Adipose tissue (tissue), 3 donors: ENCODE measurements around the gene MS4A14. TPM values are rescaled to one million over a fixed set of nuclear protein-coding genes. Genes with fewer than 3 reads are reported as not detected.
"Not testable (repeated sequence)": the region's sequence is repeated elsewhere in the genome, so short reads cannot be mapped to it uniquely, and the experiment has no call there.

Experiments used
- H3K27ac ChIP-seq: one replicate; pipeline ENCODE4 v1.5.1; 2013; ENCODE audit warnings: low read depth, low read length
- WGBS, 3 donors: extraction: QIAGEN DNeasy Blood & Tissue Kit; methylation state at CpG; one replicate each; pipeline ENCODE4 v1.1.7; 2013; 5-methylcytosine and 5-hydroxymethylcytosine counted together
- polyA plus RNA-seq, 3 donors: library from polyadenylated mRNA; stranded (reverse); fragments of 200-250 nt; gene quantifications; one replicate each; pipeline ENCODE4 v1.2.3, GENCODE V29; 2013
- donor health status: healthy with polysubstance abuse.
- donor health status: Bipolar disorder and iron deficiency.
- donor health status: healthy.

The MS4A14 gene
- polyA plus RNA-seq, 3 donors: 0.05 to 0.52 TPM; not detected in 1

DNA sequence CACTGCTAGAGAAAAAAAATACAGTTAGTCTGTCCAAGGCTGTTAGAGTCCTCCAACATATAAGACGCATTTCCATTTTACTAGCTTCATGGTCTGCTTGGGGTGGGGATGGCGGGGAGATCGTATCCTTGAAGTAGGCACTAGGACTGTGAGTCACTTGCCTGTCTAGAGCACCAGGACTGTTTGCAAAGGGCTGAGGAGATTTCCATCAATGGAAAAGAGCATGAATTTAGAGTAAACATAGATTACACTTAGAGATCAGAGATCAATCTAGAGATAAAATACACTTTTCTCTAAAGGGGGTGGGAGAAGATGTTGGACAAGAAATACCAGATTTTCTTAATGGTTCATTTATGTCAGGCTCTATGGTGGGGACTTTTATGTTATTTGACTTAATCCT is 19.7 kb upstream of the MS4A14 start:
- no peak overlapping the region for H3K27ac ChIP-seq

DNA sequence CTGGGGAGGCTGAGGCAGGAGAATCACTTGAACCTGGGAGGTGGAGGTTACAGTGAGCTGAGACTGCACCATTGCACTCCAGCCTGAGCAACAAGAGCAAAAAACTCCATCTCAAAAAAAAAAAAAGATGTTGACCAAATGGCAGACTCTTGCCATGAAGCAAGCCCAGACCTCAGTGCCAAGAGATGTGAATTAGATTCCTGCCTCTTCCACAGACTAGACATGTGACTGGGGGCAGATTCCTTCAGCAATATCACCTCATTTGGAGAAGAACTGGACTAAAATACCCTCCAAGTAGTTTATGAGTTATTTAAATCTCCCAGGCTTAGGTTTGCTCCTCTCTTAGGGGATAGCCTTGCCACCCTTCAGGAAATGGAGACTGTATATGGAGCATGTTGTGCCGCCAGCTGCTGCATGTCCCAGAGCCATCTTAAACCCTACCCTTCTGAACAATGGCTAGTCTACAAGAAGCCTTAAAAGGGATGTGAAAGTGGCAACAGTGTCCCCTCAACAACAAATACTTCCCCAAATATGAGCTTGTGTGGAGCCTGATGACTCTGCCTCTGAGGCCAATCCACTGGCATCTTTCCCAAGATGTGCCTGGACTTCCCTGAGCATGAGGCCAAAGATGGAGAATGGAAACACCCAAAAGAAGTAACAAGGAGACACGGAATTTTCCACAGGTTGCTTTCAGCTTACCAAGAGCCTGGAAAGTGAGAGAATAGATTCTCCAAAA is 18.7 kb upstream of the MS4A14 start:
- 67 to 85% (median 74%) methylated on average over 2 of the region's 2 CpGs for WGBS, 3 donors
- no peak overlapping the region for H3K27ac ChIP-seq

More for the DNA sequence above, 19.7 kb upstream of the MS4A14 start:
- 82 to 92% (median 90%) methylated on average over 3 of the region's 3 CpGs for WGBS, 3 donors

- 20 to 64% (median 21%) methylated on average over 3 of the region's 3 CpGs for WGBS, 3 donors
- no peak within 1 kb of the TSS for H3K27ac ChIP-seq
These were observed 17.9 kb upstream of the MS4A14 start, which contains the start of gene MS4A7 for GRCh38 chr11:60378354-60378753. MS4A7 (plus strand) TSS chr11:60378532; CDS start chr11:60383142, 4,610 bp downstream.

DNA sequence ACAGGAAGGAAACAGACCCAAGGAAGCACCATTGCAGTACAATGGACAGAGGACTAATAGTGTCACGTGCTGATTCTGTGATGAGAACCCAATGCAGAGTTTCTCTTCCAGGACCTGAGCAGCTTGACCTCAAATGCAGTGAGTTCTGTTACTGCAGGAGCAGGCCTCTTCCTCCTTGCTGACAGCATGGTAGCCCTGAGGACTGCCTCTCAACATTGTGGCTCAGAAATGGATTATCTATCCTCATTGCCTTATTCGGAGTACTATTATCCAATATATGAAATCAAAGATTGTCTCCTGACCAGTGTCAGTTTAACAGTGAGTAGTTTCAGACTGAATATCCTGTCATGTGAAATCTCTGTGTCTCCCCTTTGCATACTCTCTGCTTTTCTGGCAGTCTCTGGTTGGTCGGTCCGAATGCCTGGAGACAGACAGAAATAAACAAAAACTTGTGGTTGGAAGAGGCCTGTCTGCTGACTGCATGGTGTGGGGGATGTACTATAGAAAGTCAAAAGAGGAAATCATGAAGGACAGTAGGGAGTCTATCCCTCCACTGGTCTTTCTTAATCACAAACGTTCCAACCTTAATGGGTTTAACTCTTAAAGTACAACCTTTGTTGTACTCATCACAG is 6.9 kb upstream of the MS4A14 start:
- WGBS, 3 donors: 28 to 73% (median 32%) methylated on average over 5 of the region's 5 CpGs
- H3K27ac ChIP-seq: no peak overlapping the region

DNA sequence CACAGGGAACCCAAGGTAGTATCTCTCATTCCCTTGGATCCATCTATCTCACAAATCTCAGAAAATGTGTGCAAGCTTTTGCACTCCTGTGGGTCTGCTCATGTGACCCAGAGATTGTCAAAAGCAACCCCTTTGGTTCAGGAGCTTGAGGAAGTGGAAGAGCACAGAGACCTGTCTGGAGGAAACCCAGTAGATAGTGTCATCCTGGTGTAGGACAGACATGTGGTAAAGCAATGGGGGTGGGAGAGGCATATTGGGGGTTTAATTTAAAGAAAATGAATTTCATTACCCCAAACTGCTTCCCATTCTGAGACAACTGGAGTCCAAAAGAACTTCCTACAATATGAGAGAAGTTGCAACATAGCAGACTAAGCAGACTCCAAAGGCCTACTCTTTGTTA is 5.8 kb upstream of the MS4A14 start:
- H3K27ac ChIP-seq: no peak overlapping the region

- 49 to 96% (median 54%) methylated on average over 2 of the region's 2 CpGs for WGBS, 3 donors
- no peak overlapping the region for H3K27ac ChIP-seq
These were observed 3.9 kb upstream of the MS4A14 start for GRCh38 chr11:60392361-60392760.

- no peak overlapping the region for H3K27ac ChIP-seq
- 80 to 91% (median 83%) methylated on average over 5 of the region's 5 CpGs for WGBS, 3 donors
These were observed 3.2 kb upstream of the MS4A14 start for GRCh38 chr11:60393016-60393415.

- WGBS, 3 donors: 69 to 88% (median 72%) methylated on average over 7 of the region's 7 CpGs
- no peak overlapping the region for H3K27ac ChIP-seq
These were observed 1.4 kb upstream of the MS4A14 start for GRCh38 chr11:60394666-60395380.

DNA sequence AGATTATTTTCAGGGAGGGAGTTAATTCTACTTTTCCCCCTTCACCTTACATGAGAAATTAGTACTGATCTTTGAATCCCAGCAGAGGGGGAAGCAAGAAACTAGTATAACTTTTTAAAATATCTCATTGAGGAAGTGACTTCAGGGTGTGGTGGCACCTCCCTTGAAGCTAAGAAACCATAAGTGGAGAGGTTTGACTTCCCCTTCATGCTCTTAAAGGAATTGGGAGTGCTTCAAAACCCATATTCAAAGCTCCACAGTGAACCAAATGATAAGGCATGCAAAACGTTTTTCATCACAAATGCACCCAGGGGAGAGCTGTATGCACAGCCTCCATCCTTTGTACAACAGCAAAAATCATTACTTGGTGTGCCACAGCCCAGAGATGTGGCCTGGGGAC is 540 bp downstream of the MS4A14 start:
- WGBS, 3 donors: 0 to 11% (median 8%) methylated on average over 1 of the region's 1 CpG
- H3K27ac ChIP-seq: no peak overlapping the region

GRCh38 chr11:60420015-60420414 is 23.8 kb downstream of the MS4A14 start:
- no peak overlapping the region for H3K27ac ChIP-seq
- 10 to 36% (median 23%) methylated on average over 2 of the region's 2 CpGs for WGBS, 3 donors

GRCh38 chr11:60422609-60423008 is 26.4 kb downstream of the MS4A14 start:
- H3K27ac ChIP-seq: no peak overlapping the region
- 15 to 91% (median 86%) methylated on average over 1 of the region's 1 CpG for WGBS, 3 donors

DNA sequence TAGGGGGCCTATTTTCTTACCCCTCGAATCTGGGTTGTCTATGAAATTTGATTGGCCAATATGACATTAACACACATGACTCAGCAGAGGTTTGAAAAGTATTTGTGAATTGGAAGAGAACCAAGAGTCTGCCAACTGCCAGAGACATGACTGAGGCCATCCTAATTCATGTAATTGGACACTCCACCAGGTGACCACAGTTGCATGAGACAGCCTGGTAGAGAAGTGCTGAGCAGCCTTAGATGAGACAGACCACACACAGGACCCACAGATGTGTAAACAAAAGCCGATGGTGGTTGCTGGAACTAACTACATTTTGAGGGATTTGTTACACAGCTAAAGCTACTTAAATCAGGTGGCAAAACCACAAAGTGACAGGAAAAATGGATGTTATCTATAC is 32.3 kb downstream of the MS4A14 start:
- 38 to 52% (median 50%) methylated on average over 2 of the region's 2 CpGs for WGBS, 3 donors

GRCh38 chr11:60429272-60429671 is 33.0 kb downstream of the MS4A14 start, which contains the start of gene MS4A5:
MS4A5 (plus strand) TSS chr11:60429572; CDS start chr11:60429675, 103 bp downstream.
- 95 to 99% (median 96%) methylated on average over 5 of the region's 5 CpGs for WGBS, 3 donors
- H3K27ac ChIP-seq: no peak within 1 kb of the TSS

More for the DNA sequence above, 32.3 kb downstream of the MS4A14 start:
- H3K27ac ChIP-seq: no peak overlapping the region

DNA sequence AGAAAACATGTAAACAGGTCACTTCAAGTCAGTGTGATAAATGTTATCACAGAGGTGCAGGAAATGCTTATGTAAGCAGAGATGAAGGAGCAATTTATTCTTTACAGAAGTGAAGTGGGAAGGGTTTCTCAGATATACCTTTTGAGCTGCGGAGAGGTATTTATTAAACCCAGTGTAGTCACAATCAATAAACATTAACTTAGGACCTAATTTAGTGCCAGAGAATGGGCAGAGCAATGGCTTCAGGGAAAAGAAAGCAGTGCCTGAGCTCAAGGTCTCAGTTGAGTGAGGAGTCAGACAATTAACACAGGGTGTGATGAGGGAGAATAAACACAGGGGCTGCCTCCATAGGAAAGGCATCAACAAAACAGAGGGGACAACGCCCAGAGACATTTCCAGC is 35.0 kb downstream of the MS4A14 start:
- WGBS, 3 donors: 38 to 82% (median 79%) methylated on average over 2 of the region's 2 CpGs
- no peak overlapping the region for H3K27ac ChIP-seq

GRCh38 chr11:60433401-60433800 is 37.1 kb downstream of the MS4A14 start:
- WGBS, 3 donors: 76 to 81% (median 77%) methylated on average over 4 of the region's 4 CpGs
- H3K27ac ChIP-seq: no peak overlapping the region

GRCh38 chr11:60447070-60447469 is 50.8 kb downstream of the MS4A14 start:
- H3K27ac ChIP-seq: no peak overlapping the region

DNA sequence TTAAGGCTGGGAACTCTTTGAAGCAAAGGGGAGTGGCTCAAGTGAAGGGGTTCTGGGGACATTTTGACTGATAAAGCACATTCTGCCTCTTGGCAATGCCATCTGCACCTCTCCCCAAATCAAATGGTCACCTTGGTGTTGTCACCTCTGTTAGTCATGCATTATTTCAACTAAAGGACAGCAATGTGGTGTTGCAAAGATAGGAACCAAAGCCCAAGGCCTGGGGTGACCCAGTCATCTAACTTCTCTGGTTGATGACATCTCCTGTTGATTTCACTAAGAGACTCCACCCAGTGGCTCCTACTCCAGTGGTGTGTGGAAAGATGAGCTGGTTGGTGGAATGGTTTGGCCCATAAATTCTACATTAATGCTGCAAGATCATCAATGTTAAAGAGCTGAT is 51.6 kb downstream of the MS4A14 start:
- H3K27ac ChIP-seq: no peak overlapping the region

GRCh38 chr11:60451185-60451584 is 54.9 kb downstream of the MS4A14 start:
- WGBS, 3 donors: 93 to 96% (median 95%) methylated on average over 17 to 32 of the region's 32 CpGs
- H3K27ac ChIP-seq: not testable (repeated sequence)

DNA sequence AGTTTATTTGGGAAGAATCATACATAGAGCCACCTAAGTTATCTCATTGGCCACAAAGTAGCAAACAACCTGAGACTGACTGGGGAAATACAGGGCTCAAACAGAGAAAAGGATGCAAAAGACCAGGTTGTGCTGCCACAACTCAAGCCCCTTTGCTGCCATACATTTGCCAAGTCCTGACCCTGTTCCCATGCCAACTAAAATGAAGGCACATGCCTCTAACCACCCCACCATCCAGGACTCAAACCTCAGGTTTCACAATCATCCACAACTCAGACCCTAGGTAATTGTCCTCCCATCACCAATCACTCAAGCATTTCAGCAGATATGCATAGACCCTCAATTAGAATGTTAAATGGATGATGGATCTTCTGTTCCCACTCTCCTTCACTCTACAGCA is 58.0 kb downstream of the MS4A14 start:
- H3K27ac ChIP-seq: no peak overlapping the region
